ENCODE measurements around the gene MAD1L1. TPM values are rescaled to one million over a fixed set of nuclear protein-coding genes. Genes with fewer than 3 reads are reported as not detected.

The MAD1L1 gene
- total and polyA plus RNA-seq, 4 donors, result 43.0 to 54.9 (median 49.9) TPM

DNA sequence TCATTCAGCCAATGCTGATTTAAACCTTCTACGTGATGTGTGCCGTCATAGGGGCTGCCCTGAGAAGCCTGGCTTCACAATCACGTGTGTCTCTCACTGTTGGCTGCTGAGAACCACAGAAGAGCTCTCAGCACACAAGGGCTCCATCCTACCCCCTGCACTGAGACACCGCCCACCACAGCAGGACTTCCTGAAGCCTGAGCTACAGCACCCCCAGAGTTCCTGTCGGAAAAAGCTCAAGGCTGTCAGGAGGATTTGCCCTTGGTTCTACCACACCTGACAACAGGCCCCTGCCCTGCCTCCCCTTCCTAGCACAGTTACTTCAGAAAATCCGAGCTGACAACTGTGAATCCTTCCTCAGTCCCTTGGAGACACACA is 191.9 kb downstream of the MAD1L1 start:
- ATAC-seq (ENCODE audit: insufficient read depth, low FRiP score), result no peak
- H3K9me3 ChIP-seq (ENCODE audit: control insufficient read depth in 4 of 4, insufficient read depth in 3 of 4, low read length in 3 of 4), result peaks cover 0 to 1% (median 0%) of the 10 kb centered on the region in 4 donors
- H3K9ac ChIP-seq (ENCODE audit: insufficient read depth in 1 of 2, low read length in 2 of 2), result no peak overlapping the region
- DNase-seq, result no peak
- no peak for TF ChIP-seq CTCF (IDR thresholded peaks at IDR 0.05; ENCODE audit: control extremely low read depth, extremely low read depth)
- no peak overlapping the region for H3K4me3 ChIP-seq
- H3K27ac ChIP-seq (ENCODE audit: low read depth in 1 of 2, low read length in 1 of 2), result no peak overlapping the region
- peaks cover 0 to 6% (median 0%) of the 10 kb centered on the region in 4 donors for H3K36me3 ChIP-seq (ENCODE audit: control insufficient read depth in 4 of 4, insufficient read depth in 4 of 4, low read length in 4 of 4)
- peaks cover 0 to 22% (median 5%) of the 10 kb centered on the region in 5 donors for H3K4me1 ChIP-seq (ENCODE audit: control insufficient read depth in 5 of 5, insufficient read depth in 5 of 5, low read length in 5 of 5)
- WGBS, 2 donors, result 62 to 74% methylated on average over 6 of the region's 6 CpGs
- no peaks in the 10 kb centered on the region for H3K27me3 ChIP-seq (ENCODE audit: control insufficient read depth in 3 of 3, insufficient read depth in 3 of 3, low read length in 2 of 3)

DNA sequence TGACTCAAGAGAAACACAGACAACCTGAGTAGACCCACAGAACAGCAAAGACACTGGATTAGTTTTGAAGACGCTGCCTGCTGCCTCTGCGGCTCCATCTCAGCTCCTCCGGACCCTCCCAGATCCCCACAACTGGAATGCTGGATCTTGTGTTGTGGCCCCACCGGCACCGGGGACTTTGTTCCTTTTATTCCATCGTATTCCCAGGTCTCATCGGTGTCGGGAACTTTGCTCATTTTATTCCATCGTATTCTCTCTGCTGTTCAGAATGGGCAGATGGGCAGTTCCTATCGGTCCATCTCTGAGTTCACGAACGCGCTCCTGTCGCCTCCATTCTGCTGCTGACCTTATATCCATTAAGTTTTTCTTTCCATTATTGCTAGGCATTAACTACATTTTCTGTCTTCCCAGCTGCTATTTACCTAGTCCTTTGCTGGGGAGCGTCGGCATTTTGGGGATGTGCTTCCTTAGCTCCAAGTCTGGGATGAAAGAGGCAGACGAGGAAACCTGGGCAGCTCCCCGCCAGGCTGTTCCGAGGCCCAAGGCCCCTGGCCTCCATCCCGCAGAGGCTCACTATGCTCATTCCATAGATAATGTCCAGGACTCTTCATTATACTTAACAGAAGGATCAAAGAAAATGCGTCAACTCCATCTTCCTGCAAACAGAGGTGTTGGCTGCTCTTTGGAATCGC is 192.4 kb downstream of the MAD1L1 start:
- TF ChIP-seq CTCF (IDR thresholded peaks at IDR 0.05; ENCODE audit: control extremely low read depth, extremely low read depth), result no peak
- no peak for DNase-seq
- peaks cover 0 to 22% (median 5%) of the 10 kb centered on the region in 5 donors for H3K4me1 ChIP-seq (ENCODE audit: control insufficient read depth in 5 of 5, insufficient read depth in 5 of 5, low read length in 5 of 5)

DNA sequence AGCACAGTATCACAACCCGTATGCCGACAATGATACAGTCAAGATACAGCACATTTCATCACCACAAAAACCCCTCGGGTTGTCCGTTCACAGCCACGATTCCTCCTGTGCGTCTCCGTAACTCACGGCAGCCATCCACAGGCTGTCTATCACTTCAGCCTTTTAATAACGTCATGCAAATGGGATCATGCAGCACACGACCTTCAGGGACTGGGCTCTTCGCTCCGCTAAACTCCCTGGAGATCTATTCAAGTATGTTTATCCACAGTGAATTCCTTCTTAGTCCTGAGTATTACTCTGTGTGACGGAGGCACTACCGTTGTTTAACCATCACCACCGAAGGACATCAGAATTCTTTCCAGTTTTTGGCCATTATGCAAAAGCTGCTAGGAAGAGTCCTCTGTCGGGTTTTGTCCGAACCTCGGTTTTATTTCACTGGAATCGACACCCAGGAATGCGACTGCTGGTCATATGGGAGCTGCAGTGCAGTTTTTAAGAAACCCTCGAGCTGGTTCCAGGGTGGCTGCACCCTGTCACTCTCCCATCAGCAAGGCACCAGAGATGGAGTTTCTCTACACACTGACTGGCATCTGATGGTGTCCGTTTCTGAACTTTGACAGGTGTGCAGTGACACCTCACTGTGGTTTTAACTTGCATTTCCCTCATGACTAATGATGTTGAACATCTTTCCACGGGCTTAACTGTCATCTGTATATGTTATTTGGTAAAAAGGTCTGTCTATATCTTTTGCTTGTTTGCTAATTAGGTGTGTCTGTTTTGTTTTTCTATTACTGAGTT is 193.6 kb downstream of the MAD1L1 start:
- no peak for DNase-seq
- Histone ChIP-seq H3K27me3 (ENCODE audit: control insufficient read depth in 3 of 3, insufficient read depth in 3 of 3, low read length in 2 of 3) (no peaks in the 10 kb centered on the region), H3K4me1 (ENCODE audit: control insufficient read depth in 5 of 5, insufficient read depth in 5 of 5, low read length in 5 of 5) (peaks cover 0 to 29% (median 10%) of the 10 kb centered on the region in 5 donors), H3K9me3 (ENCODE audit: control insufficient read depth in 4 of 4, insufficient read depth in 3 of 4, low read length in 3 of 4) (peaks cover 0 to 1% (median 0%) of the 10 kb centered on the region in 4 donors), H3K27ac (ENCODE audit: low read depth in 1 of 2, low read length in 1 of 2) (no peak overlapping the region), H3K9ac (ENCODE audit: insufficient read depth in 1 of 2, low read length in 2 of 2) (no peak overlapping the region), H3K4me3 (no peak overlapping the region), H3K36me3 (ENCODE audit: control insufficient read depth in 4 of 4, insufficient read depth in 4 of 4, low read length in 4 of 4) (peaks cover 0 to 6% (median 0%) of the 10 kb centered on the region in 4 donors)
- TF ChIP-seq CTCF (IDR thresholded peaks at IDR 0.05; ENCODE audit: control extremely low read depth, extremely low read depth), result no peak
- 87% methylated on average over 23 of the region's 23 CpGs for WGBS, 2 donors
- no peak for ATAC-seq (ENCODE audit: insufficient read depth, low FRiP score)

More for the DNA sequence above, 192.4 kb downstream of the MAD1L1 start:
- ATAC-seq (ENCODE audit: insufficient read depth, low FRiP score), result no peak
- Histone ChIP-seq H3K9ac (ENCODE audit: insufficient read depth in 1 of 2, low read length in 2 of 2) (no peak overlapping the region), H3K27ac (ENCODE audit: low read depth in 1 of 2, low read length in 1 of 2) (no peak overlapping the region), H3K36me3 (ENCODE audit: control insufficient read depth in 4 of 4, insufficient read depth in 4 of 4, low read length in 4 of 4) (peaks cover 0 to 6% (median 0%) of the 10 kb centered on the region in 4 donors), H3K4me3 (no peak overlapping the region), H3K9me3 (ENCODE audit: control insufficient read depth in 4 of 4, insufficient read depth in 3 of 4, low read length in 3 of 4) (peaks cover 0 to 1% (median 0%) of the 10 kb centered on the region in 4 donors), H3K27me3 (ENCODE audit: control insufficient read depth in 3 of 3, insufficient read depth in 3 of 3, low read length in 2 of 3) (no peaks in the 10 kb centered on the region)
- 96% methylated on average over 22 of the region's 22 CpGs for WGBS, 2 donors
